Measurements from ENCODE around the gene SLC26A1. TPM values are rescaled to one million over a fixed set of nuclear protein-coding genes. Genes with fewer than 3 reads are reported as not detected.

SLC26A1 gene
- under 1 TPM in 1 of 4 donors, not detected in 3; 0.16 TPM for total RNA-seq

GRCh38 chr4:993111-994029 lies at the start of gene SLC26A1:
TSS of gene SLC26A1 (minus strand) at chr4:993404. CDS start at chr4:991703, 1,701 bp downstream.
- Histone ChIP-seq H3K9me3 (no peaks in the 10 kb centered on the region), H3K27me3 (peaks cover 20 to 22% (median 20%) of the 10 kb centered on the region in 3 donors), H3K4me3 (no peak within 1 kb of the TSS), H3K27ac (no peak within 1 kb of the TSS), H3K4me1 (peaks cover 7 to 8% of the 10 kb centered on the region in 2 donors), H3K36me3 (peaks cover 0 to 11% of the 10 kb centered on the region in 2 donors)
- intact Hi-C loops (cut with DNase I; ENCODE audit: low total_unique reads) (no loop called here), in situ Hi-C loops (cut with MboI; ENCODE audit: low sequenced_read_pairs in 4 of 4) (no loop called here)
- no peak for TF ChIP-seq CTCF (IDR thresholded peaks at IDR 0.05 in 4 of 5, conservative IDR thresholded peaks at IDR 0.05 in 1 of 5)
- no peak for TF ChIP-seq POLR2A (IDR thresholded peaks at IDR 0.05)
- DNase-seq (no peak), ATAC-seq (no peak)

- no peak for ATAC-seq
- H3K4me1 ChIP-seq: peaks cover 0 to 3% of the 10 kb centered on the region in 2 donors
- no peak overlapping the region for H3K27ac ChIP-seq
- in situ Hi-C loops (cut with MboI; ENCODE audit: low sequenced_read_pairs in 4 of 4) (no loop called here), intact Hi-C loops (cut with DNase I; ENCODE audit: low total_unique reads) (no loop called here)
- H3K4me3 ChIP-seq: no peak overlapping the region
- no peak for TF ChIP-seq CTCF (IDR thresholded peaks at IDR 0.05 in 4 of 5, conservative IDR thresholded peaks at IDR 0.05 in 1 of 5)
- TF ChIP-seq POLR2A (IDR thresholded peaks at IDR 0.05): no peak
- H3K36me3 ChIP-seq: no peaks in the 10 kb centered on the region
- H3K27me3 ChIP-seq: peaks cover 32 to 67% (median 42%) of the 10 kb centered on the region in 3 donors
- DNase-seq: no peak
- H3K9me3 ChIP-seq: no peaks in the 10 kb centered on the region
Observed at GRCh38 chr4:1042352-1043055, 49.3 kb upstream of the SLC26A1 start.

GRCh38 chr4:1041936-1042330 lies 48.7 kb upstream of the SLC26A1 start:
- H3K9me3 ChIP-seq: no peaks in the 10 kb centered on the region
- peaks cover 0 to 3% of the 10 kb centered on the region in 2 donors for H3K4me1 ChIP-seq
- H3K27ac ChIP-seq: no peak overlapping the region
- no peak for TF ChIP-seq CTCF (IDR thresholded peaks at IDR 0.05 in 4 of 5, conservative IDR thresholded peaks at IDR 0.05 in 1 of 5)
- no peak for TF ChIP-seq POLR2A (IDR thresholded peaks at IDR 0.05)
- ATAC-seq: no peak
- H3K27me3 ChIP-seq: peaks cover 30 to 67% (median 36%) of the 10 kb centered on the region in 3 donors
- intact Hi-C loops (cut with DNase I; ENCODE audit: low total_unique reads) (no loop called here), in situ Hi-C loops (cut with MboI; ENCODE audit: low sequenced_read_pairs in 4 of 4) (no loop called here)
- no peak for DNase-seq
- H3K36me3 ChIP-seq: no peaks in the 10 kb centered on the region
- H3K4me3 ChIP-seq: no peak overlapping the region

GRCh38 chr4:1041147-1041935 lies 48.1 kb upstream of the SLC26A1 start:
- no peak for DNase-seq

More at GRCh38 chr4:1041147-1041935, 48.1 kb upstream of the SLC26A1 start:
- Histone ChIP-seq H3K27ac (no peak overlapping the region), H3K9me3 (no peaks in the 10 kb centered on the region), H3K4me3 (no peak overlapping the region), H3K27me3 (peaks cover 29 to 69% (median 33%) of the 10 kb centered on the region in 3 donors), H3K36me3 (no peaks in the 10 kb centered on the region), H3K4me1 (peaks cover 0 to 3% of the 10 kb centered on the region in 2 donors)
- intact Hi-C loops (cut with DNase I; ENCODE audit: low total_unique reads) (no loop called here), in situ Hi-C loops (cut with MboI; ENCODE audit: low sequenced_read_pairs in 4 of 4) (no loop called here)
- ATAC-seq: no peak
- no peak for TF ChIP-seq CTCF (IDR thresholded peaks at IDR 0.05 in 4 of 5, conservative IDR thresholded peaks at IDR 0.05 in 1 of 5)
- TF ChIP-seq POLR2A (IDR thresholded peaks at IDR 0.05): no peak

All from gastrocnemius medialis (tissue), 4 donors.